Measurements from ENCODE around the gene SDK1.

SDK1 gene

GRCh38 chr7:4144811-4145510 is 843.9 kb downstream of the SDK1 start:
- no peak for DNase-seq (ENCODE audit: low read depth in 3 of 3, low spot score in 1 of 3)

DNA sequence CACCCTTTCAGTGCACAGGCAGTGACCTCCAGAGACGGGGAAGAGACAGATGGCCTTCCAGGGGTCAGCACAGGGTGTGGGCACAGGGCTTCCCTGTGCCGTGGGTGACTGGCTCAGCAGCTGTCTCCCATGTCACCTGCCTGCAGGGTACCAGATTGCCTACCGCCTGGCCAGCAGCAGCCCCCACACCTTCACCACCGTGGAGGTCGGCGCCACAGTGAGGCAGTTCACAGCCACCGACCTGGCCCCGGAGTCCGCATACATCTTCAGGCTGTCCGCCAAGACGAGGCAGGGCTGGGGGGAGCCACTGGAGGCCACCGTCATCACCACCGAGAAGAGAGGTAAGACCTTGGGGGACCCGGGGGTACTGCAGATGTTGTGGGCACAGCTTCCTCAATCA is 844.5 kb downstream of the SDK1 start:
- no peak for DNase-seq (ENCODE audit: low read depth in 3 of 3, low spot score in 1 of 3)

DNA sequence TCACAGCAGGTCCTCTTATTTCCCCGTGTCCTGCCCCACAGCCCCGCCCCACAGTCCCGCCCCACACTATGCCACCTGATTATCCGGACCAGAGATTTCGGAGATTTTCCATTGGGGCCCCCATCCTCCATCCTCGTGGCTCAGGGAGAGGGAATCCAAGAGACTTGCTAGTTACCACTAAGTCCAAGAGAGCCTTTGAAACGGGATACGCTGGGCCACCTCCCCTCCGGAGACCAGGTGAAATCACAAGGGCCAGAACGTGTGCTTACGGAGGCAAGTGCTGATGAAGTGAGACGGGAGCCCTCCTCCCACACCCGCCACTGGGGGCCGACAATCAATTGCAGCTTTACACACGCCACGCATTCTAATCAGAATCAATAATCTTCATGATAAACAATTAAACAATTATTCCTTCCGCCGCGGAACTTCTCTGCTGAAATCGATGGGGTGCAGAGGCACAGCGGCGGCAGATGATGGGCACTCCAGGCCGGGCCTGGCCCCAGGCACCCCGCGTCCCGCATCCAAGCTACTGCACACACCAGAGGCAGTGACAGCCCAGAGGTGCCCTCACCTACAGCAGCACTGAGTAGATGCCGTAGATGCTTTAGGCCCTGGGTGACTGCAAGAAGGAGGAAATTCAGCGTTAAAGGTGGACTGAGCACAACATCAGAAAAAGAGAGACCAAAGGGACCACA is 847.0 kb downstream of the SDK1 start:
- DNase-seq (ENCODE audit: low read depth in 3 of 3, low spot score in 1 of 3), result no peak

GRCh38 chr7:4149236-4149635 is 848.2 kb downstream of the SDK1 start:
- DNase-seq (ENCODE audit: low read depth in 3 of 3, low spot score in 1 of 3), result no peak

- no peak for DNase-seq (ENCODE audit: low read depth in 3 of 3, low spot score in 1 of 3)
Measured at GRCh38 chr7:4149645-4150044, 848.6 kb downstream of the SDK1 start.

DNA sequence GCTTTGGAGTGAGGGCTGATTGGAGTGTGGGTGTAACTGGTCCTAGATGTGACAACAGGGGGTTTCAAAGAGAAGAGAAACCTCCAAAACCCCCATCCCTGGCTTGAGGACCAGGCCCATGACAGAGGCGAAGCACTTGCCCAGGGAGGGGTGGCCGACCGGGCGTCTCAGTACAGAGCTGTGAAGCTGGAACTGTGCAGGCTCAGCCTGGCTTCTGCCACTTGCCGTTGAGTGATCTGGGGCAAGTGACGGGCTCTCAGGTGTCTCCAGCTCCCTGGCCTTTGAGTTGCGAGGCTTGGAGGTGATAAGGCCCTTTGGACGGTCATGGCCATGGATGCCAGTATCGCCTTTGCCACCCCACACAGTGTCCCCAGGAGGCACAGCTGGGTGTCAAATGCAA is 849.7 kb downstream of the SDK1 start:
- no peak for DNase-seq (ENCODE audit: low read depth in 3 of 3, low spot score in 1 of 3)

- no peak for DNase-seq (ENCODE audit: low read depth in 3 of 3, low spot score in 1 of 3)
Measured at GRCh38 chr7:4151524-4151923, 850.5 kb downstream of the SDK1 start.

- no peak for DNase-seq (ENCODE audit: low read depth in 3 of 3, low spot score in 1 of 3)
Measured at GRCh38 chr7:4151926-4152549, 851.0 kb downstream of the SDK1 start.

GRCh38 chr7:4154882-4155535 is 854.0 kb downstream of the SDK1 start:
- DNase-seq (ENCODE audit: low read depth in 3 of 3, low spot score in 1 of 3), result no peak

GRCh38 chr7:4156190-4156589 is 855.1 kb downstream of the SDK1 start:
- no peak for DNase-seq (ENCODE audit: low read depth in 3 of 3, low spot score in 1 of 3)

- DNase-seq (ENCODE audit: low read depth in 3 of 3, low spot score in 1 of 3), result no peak
Measured at GRCh38 chr7:4157651-4158050, 856.6 kb downstream of the SDK1 start.

- no peak for DNase-seq (ENCODE audit: low read depth in 3 of 3, low spot score in 1 of 3)
Measured at GRCh38 chr7:4158441-4159153, 857.5 kb downstream of the SDK1 start.

GRCh38 chr7:4159154-4159501 is 858.1 kb downstream of the SDK1 start:
- no peak for DNase-seq (ENCODE audit: low read depth in 3 of 3, low spot score in 1 of 3)

DNA sequence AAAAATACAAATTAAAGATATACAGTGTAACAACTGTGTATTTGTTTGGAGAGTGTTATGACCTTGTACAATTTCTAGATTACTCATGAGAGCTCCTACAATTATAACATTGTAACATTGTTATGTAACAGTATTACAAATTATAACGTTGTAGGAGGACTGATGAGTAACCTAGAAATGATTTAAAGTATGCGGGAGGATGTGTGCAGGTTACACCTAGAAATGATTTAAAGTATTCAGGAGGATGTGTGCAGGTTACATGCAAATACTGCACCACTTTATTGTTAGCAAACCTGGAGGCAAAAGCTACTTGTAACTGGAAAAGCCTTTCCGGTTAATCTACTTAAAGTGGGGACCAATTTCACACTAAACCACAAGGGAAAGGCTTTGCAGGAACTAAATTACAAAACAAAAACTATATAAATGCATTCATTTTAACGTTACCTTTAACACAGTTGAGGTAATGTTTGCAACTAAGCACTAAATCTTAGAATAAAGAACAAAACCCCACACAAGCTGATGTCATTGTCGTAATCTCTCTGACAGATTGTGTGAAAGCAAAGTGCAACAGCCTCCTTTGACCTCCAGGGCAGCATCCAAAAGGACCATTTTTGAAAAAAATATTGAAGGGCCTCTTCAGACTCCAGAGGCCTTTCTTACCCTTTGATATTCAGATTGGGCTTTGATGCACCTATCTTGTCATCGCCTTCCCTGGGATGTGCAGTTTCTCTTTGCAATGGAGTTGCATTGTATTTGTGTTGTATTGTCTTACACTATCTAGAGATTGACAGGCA is 858.9 kb downstream of the SDK1 start:
- DNase-seq (ENCODE audit: low read depth in 3 of 3, low spot score in 1 of 3), result no peak

DNA sequence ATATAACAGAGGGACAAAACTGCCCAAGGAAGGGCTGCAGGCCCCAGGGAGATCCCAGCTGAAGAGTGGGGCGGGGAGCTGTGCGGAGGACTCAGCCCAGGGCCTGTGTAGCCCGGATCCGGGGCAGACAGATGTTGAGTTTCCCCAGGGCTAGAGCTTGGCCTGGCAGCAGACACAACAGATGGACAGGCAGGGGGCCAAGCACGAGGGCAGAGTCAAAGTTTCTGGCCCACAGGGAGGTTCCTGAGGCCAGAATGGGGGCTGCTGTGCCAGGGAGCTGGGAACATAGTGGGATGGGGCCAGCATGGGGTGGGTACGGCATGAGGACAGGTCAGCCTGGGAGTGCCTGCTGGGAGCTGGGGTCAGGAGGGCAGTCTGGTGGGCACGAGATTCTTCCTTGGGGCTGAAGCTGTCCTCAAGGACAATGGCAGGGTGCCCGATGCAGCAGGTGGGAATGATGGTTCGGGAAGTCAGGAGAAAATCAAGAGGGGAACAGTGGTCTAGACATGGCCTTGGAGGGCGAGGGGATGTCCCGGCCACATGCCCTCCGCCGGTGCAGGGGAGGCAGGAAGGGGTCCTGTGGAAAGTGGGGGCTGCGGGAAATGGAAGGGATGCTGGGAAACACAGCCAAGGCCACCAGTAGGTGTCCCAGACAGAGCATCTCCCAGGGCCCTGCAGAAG is 862.0 kb downstream of the SDK1 start:
- DNase-seq (ENCODE audit: low read depth in 3 of 3, low spot score in 1 of 3), result no peak

- no peak for DNase-seq (ENCODE audit: low read depth in 3 of 3, low spot score in 1 of 3)
Measured at GRCh38 chr7:4163565-4164203, 862.6 kb downstream of the SDK1 start.

- DNase-seq (ENCODE audit: low read depth in 3 of 3, low spot score in 1 of 3), result no peak
Measured at GRCh38 chr7:4164556-4164955, 863.5 kb downstream of the SDK1 start.

DNA sequence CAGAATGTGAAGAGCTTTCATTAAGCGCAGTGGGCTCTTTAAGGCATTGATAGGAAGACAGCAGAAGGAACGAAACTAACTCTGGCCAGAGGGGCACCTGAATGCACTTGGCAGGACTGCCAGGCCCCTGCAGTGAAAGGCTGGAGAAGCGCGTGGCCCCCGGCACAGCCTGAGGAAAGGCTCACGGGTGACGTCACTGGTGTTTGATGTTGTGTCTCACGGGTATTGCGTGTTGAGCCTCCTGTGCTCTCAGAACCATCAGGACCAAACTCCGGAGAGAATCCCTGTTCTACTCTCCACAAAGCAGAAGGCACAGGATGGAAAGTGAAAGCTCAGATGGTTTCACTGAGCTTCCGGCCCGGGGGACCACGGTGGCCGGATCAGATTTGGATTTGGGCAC is 865.3 kb downstream of the SDK1 start:
- no peak for DNase-seq (ENCODE audit: low read depth in 3 of 3, low spot score in 1 of 3)

GRCh38 chr7:4166807-4167206 is 865.8 kb downstream of the SDK1 start:
- DNase-seq (ENCODE audit: low read depth in 3 of 3, low spot score in 1 of 3), result no peak
